GM19043 (cell line): ENCODE data around the gene CEP295NL.
"Not testable (repeated sequence)": the region's sequence is repeated elsewhere in the genome, so short reads cannot be mapped to it uniquely, and the experiment has no call there.

Experiments
- ATAC-seq: cut with Tn5 transposase; IDR thresholded peaks from one replicate; pipeline ENCODE4 v1.9.1; 2021; ENCODE audit warnings: low read depth; ENCODE audit not compliant: unreplicated experiment

CEP295NL gene

GRCh38 chr17:78908426-78908825 lies 5.4 kb upstream of the CEP295NL start:
- no peak for ATAC-seq

GRCh38 chr17:78905541-78905940 lies 2.5 kb upstream of the CEP295NL start:
- ATAC-seq: no peak

GRCh38 chr17:78905116-78905515 lies 2.1 kb upstream of the CEP295NL start:
- no peak for ATAC-seq

GRCh38 chr17:78904371-78904770 lies 1.4 kb upstream of the CEP295NL start:
- no peak for ATAC-seq

GRCh38 chr17:78902231-78902630 lies 770 bp downstream of the CEP295NL start:
- ATAC-seq: not testable (repeated sequence)

GRCh38 chr17:78901806-78902205 lies 1.2 kb downstream of the CEP295NL start:
- no peak for ATAC-seq

- no peak for ATAC-seq
Measured at GRCh38 chr17:78900816-78901215, 2.2 kb downstream of the CEP295NL start.

GRCh38 chr17:78899361-78900260 lies 3.4 kb downstream of the CEP295NL start:
- ATAC-seq: no peak

- no peak for ATAC-seq
Measured at GRCh38 chr17:78898947-78899346, 4.1 kb downstream of the CEP295NL start.

- ATAC-seq: no peak
Measured at GRCh38 chr17:78898075-78898836, 4.7 kb downstream of the CEP295NL start.

GRCh38 chr17:78897664-78898047 lies 5.3 kb downstream of the CEP295NL start:
- ATAC-seq: no peak

- ATAC-seq: no peak
Measured at GRCh38 chr17:78896834-78897663, 6.0 kb downstream of the CEP295NL start.

- no peak for ATAC-seq
Measured at GRCh38 chr17:78896091-78896833, 6.7 kb downstream of the CEP295NL start.

- no peak for ATAC-seq
Measured at GRCh38 chr17:78895322-78895721, 7.7 kb downstream of the CEP295NL start.

- no peak for ATAC-seq
Measured at GRCh38 chr17:78893684-78894083, 9.3 kb downstream of the CEP295NL start.

- no peak for ATAC-seq
Measured at GRCh38 chr17:78892936-78893379, 10.0 kb downstream of the CEP295NL start.

- no peak for ATAC-seq
Measured at GRCh38 chr17:78892520-78892919, 10.5 kb downstream of the CEP295NL start.

- no peak for ATAC-seq
Measured at GRCh38 chr17:78892062-78892456, 10.9 kb downstream of the CEP295NL start.

GRCh38 chr17:78891406-78892061 lies 11.5 kb downstream of the CEP295NL start:
- ATAC-seq: no peak

- ATAC-seq: no peak
Measured at GRCh38 chr17:78890498-78890897, 12.5 kb downstream of the CEP295NL start.
